ENCODE results near the gene MCM3. TPM values are rescaled to one million over a fixed set of nuclear protein-coding genes. Genes with fewer than 3 reads are reported as not detected.

The MCM3 gene
- total RNA-seq, 2 experiments from 2014 or later = 248 to 262 TPM

DNA sequence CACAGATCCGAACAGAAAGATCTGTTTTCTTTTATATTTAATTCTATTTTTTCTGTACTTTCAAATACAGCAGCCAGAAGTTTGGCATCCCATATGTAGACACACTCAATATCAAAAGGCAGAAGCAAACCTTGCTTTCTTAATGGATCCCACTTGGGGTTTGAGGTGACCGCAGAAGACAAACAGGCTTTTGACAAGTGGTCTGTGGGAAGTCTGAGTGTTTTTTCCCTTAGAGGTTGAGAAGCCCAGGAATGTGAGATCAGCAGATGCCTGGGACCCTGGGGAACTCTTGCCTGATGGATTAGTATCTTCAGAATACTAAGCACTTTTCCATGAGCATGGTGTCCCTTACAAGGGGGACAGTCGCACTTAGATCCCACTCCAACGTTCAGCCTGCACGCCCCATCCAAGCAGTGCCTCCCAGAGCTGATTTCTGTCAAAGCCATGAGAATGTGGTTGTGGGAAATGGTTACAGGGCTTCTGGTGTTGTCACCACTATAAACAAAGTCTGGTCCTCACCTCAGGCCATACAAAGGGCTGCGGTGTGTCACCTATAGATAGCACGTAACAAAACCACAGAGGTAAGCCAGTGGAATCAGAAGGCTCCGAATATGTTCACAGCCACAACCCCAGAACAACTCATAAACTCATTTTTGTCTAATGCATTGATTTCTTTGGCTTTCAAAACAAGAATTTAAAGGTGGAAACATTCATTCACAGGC lies 53.0 kb downstream of the MCM3 start:
- peaks cover 82% of the 10 kb centered on the region for H3K27me3 Mint-ChIP-seq
- ATAC-seq = peak; percentile 22
- peak; percentile 87 for DNase-seq
- H3K9me3 Mint-ChIP-seq (ENCODE audit: low read depth) = no peaks in the 10 kb centered on the region
- H3K4me1 Mint-ChIP-seq = peaks cover 37% of the 10 kb centered on the region
- H3K27ac Mint-ChIP-seq = peak overlapping the region; percentile 58
- no peaks in the 10 kb centered on the region for H3K36me3 Mint-ChIP-seq
- H3K4me3 Mint-ChIP-seq = no peak overlapping the region
- CTCF ChIA-PET = interaction anchor here (0.7 to 2.2 kb wide), 5 partner anchors 19 to 68 kb away, joined by 3 to 11 read pairs (median 3); no protein-coding TSS in a partner anchor

DNA sequence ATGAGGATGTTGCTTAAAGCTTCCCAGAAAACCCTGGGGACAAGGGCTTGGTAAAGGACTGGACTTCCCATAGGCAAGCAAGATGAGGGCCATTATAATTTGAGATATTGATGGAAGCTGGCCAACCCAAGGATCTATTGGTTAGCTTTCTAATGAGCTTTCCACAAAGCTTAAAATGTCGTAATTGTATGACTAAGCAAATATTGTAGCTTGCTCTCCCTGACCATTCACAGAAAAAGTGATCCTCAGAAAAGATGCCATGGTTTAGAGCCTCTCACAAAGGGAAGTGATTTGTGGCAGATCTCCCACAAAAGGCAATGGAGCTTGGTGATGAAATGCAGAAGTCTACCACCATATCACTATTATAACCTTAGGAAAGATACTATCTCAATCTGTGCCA lies 53.9 kb downstream of the MCM3 start:
- H3K4me3 Mint-ChIP-seq = no peak overlapping the region
- H3K4me1 Mint-ChIP-seq = peaks cover 37% of the 10 kb centered on the region
- H3K27ac Mint-ChIP-seq = no peak overlapping the region
- H3K27me3 Mint-ChIP-seq = peaks cover 83% of the 10 kb centered on the region
- no peak for DNase-seq
- H3K36me3 Mint-ChIP-seq = no peaks in the 10 kb centered on the region
- no peak for ATAC-seq
- no peaks in the 10 kb centered on the region for H3K9me3 Mint-ChIP-seq (ENCODE audit: low read depth)
- CTCF ChIA-PET = interaction anchor here (0.9 to 2.2 kb wide), 5 partner anchors 18 to 167 kb away, joined by 3 to 11 read pairs (median 3); partner anchors contain the start of gene MCM3

DNA sequence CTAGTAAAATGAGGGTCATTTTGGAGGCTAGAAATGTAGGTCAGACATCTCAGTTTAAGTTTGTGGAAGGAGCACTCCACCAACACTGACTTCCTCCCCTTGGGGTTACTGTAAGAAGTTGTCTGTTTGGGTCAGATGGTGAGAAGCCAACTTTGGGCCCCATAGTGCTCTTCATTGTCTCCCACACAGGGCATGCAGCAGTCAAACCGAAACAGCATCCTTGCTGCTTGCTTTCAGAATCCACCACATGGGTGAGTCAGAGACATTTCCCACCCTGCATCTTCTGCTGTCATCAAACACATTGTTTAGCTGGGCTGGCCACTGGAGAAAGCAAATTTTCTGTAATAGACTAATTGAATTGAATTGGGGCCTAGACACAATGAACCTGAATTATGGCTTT lies 57.0 kb downstream of the MCM3 start:
- no peak overlapping the region for H3K4me3 Mint-ChIP-seq
- no peaks in the 10 kb centered on the region for H3K9me3 Mint-ChIP-seq (ENCODE audit: low read depth)
- CTCF ChIA-PET = interaction anchor here (1.2 to 1.8 kb wide), 3 partner anchors 15 to 70 kb away, joined by 3 to 6 read pairs (median 4); no protein-coding TSS in a partner anchor
- peaks cover 35% of the 10 kb centered on the region for H3K4me1 Mint-ChIP-seq
- DNase-seq (peak; percentile 91), ATAC-seq (peak; percentile 99)
- peaks cover 1% of the 10 kb centered on the region for H3K36me3 Mint-ChIP-seq
- no peak overlapping the region for H3K27ac Mint-ChIP-seq
- H3K27me3 Mint-ChIP-seq = peaks cover 86% of the 10 kb centered on the region

DNA sequence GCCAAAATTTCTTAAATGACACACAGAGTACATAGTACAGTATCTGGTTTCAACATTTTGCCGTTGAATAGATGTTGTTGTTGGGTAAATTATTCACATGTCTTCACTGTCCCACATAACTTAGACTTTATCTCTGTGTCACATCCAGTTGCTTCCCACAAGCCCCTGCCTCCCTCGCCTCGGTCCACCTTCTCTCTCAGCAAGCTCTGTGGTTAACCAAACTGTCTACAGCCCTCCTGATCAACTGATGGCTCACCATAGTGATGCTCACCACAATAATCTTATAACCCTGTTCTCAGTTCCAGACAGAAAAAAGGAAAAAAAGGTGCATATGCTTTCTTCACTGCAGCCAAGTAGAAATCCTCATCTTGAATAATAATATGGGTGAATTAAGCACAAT lies 63.2 kb downstream of the MCM3 start:
- CTCF ChIA-PET = no interaction called here
- H3K4me1 Mint-ChIP-seq = peaks cover 9% of the 10 kb centered on the region
- no peaks in the 10 kb centered on the region for H3K9me3 Mint-ChIP-seq (ENCODE audit: low read depth)
- ATAC-seq (peak; percentile 53), DNase-seq (peak; percentile 61)
- no peak overlapping the region for H3K4me3 Mint-ChIP-seq
- H3K27ac Mint-ChIP-seq = no peak overlapping the region
- H3K27me3 Mint-ChIP-seq = peaks cover 74% of the 10 kb centered on the region
- peaks cover 1% of the 10 kb centered on the region for H3K36me3 Mint-ChIP-seq

GRCh38 chr6:52217761-52218160 lies 66.8 kb downstream of the MCM3 start:
- Mint-ChIP-seq H3K27ac (no peak overlapping the region), H3K36me3 (no peaks in the 10 kb centered on the region), H3K27me3 (peaks cover 45% of the 10 kb centered on the region), H3K4me1 (peaks cover 9% of the 10 kb centered on the region), H3K4me3 (no peak overlapping the region), H3K9me3 (ENCODE audit: low read depth) (no peaks in the 10 kb centered on the region)
- no peak for ATAC-seq
- no peak for DNase-seq
- CTCF ChIA-PET = no interaction called here

DNA sequence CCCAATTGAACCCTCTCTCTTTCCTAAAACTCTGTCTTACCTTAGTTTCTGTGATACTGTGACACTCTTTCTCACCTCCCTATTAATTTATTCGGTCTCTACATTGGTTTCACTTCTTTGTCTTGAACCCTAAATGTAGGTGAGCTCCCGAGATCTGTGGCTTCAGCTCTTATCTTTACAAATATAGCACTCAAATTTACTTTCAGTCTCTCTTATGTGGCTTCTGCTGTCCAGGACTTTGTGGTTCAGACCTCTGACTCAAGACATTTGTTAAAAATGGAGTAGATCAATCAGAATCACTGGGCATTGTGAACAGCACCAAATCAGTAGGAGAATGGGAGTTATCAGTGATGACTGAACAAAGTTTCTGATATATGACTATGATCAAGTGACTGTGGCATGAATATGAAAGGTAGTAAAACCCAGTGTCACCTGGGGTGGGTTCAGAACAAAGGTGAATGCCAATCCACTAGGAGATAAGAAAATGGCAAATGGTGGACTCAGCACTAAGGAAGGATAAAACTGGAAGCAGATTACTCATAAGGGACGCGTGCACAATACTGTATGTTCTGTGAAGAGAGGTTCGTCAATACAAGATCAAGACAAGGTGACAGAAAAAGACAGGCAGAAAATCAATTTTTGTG lies 67.5 kb downstream of the MCM3 start:
- H3K27ac Mint-ChIP-seq = no peak overlapping the region
- CTCF ChIA-PET = no interaction called here
- DNase-seq = no peak
- peaks cover 46% of the 10 kb centered on the region for H3K27me3 Mint-ChIP-seq
- peaks cover 7% of the 10 kb centered on the region for H3K4me1 Mint-ChIP-seq
- ATAC-seq = no peak
- H3K9me3 Mint-ChIP-seq (ENCODE audit: low read depth) = no peaks in the 10 kb centered on the region
- no peak overlapping the region for H3K4me3 Mint-ChIP-seq
- H3K36me3 Mint-ChIP-seq = no peaks in the 10 kb centered on the region

DNA sequence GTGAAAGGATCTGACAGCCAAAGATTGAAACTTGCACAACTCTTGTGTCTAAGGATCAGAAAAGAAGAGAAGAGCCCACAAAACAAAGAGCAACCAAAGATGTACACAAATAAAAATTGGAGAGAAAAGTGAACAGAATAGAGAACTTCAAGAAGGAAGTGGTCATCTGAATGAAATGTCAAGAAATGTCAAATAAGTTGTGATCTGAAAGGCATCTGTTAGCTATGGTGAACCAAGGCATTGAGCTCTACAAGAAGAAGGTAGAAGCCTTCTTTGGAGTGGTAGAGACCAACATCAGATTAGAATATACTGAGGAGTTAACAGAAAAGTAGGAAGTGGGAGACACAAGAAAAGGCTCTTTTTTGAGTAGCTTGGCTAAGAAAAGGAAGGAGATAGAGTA lies 68.8 kb downstream of the MCM3 start:
- no peak for ATAC-seq
- no peaks in the 10 kb centered on the region for H3K4me1 Mint-ChIP-seq
- H3K9me3 Mint-ChIP-seq (ENCODE audit: low read depth) = no peaks in the 10 kb centered on the region
- H3K36me3 Mint-ChIP-seq = peaks cover 1% of the 10 kb centered on the region
- CTCF ChIA-PET = no interaction called here
- no peak for DNase-seq
- no peak overlapping the region for H3K4me3 Mint-ChIP-seq
- no peak overlapping the region for H3K27ac Mint-ChIP-seq
- peaks cover 48% of the 10 kb centered on the region for H3K27me3 Mint-ChIP-seq

Other genes with a start within 250 kb of the MCM3 start
- gene PKHD1, start 197.1 kb downstream of the MCM3 start, total RNA-seq = not detected
- gene IL17A, start 98.4 kb downstream of the MCM3 start, total RNA-seq = not detected
- gene IL17F, start 40.2 kb downstream of the MCM3 start, total RNA-seq = not detected
- gene PAQR8, start 77.4 kb upstream of the MCM3 start, total RNA-seq = 10 to 100 TPM; 12.1 to 12.5 TPM
- gene EFHC1, start 135.6 kb upstream of the MCM3 start, total RNA-seq = 1 to 10 TPM; 1.7 to 2.1 TPM